ENCODE measurements around the gene ASIC2.

ASIC2 gene

DNA sequence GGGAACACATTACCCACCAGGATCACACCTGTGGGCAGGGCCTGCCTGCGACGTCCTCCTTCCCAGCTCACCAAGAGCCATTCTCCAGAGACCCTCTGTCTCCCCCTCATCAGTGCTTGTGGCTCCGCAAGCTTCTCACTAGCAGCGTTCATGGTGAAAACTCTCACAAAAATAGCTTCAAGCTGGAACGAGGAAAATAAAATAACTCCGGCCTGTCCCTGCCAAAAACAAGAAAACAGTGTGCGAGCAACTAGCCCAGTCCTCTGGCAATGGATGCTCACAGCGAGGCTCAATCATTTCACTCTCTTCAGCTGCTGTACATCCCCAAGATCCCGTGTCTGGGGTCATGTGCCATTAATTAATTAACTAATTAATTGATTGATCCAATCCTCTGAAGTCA lies 283.5 kb downstream of the ASIC2 start:
- H3K27ac ChIP-seq, result no peak overlapping the region
- TF ChIP-seq, protein P1, sequence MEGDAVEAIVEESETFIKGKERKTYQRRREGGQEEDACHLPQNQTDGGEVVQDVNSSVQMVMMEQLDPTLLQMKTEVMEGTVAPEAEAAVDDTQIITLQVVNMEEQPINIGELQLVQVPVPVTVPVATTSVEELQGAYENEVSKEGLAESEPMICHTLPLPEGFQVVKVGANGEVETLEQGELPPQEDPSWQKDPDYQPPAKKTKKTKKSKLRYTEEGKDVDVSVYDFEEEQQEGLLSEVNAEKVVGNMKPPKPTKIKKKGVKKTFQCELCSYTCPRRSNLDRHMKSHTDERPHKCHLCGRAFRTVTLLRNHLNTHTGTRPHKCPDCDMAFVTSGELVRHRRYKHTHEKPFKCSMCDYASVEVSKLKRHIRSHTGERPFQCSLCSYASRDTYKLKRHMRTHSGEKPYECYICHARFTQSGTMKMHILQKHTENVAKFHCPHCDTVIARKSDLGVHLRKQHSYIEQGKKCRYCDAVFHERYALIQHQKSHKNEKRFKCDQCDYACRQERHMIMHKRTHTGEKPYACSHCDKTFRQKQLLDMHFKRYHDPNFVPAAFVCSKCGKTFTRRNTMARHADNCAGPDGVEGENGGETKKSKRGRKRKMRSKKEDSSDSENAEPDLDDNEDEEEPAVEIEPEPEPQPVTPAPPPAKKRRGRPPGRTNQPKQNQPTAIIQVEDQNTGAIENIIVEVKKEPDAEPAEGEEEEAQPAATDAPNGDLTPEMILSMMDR (conservative IDR thresholded peaks at IDR 0.05), result no peak

DNA sequence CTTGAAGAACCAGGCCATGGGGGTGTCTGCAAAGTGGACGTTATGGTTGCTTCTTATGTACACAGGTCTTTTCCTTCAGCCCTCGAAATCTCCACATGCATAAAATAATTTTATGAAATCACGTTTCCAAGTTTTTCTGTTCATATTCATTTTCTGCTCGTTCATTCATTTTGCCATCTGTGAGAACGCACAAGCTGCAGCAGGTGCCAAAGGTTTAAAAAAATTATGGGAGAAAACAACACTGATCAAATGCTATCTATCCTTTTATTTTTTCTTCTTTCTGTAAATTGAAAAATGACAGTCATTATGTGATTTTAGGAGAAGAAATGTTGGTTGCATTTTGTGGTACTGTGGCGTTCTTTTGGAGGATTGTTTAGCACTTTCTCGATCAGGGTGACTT lies 285.9 kb downstream of the ASIC2 start:
- no peak overlapping the region for H3K27ac ChIP-seq
- TF ChIP-seq, protein P1 (conservative IDR thresholded peaks at IDR 0.05), result no peak

DNA sequence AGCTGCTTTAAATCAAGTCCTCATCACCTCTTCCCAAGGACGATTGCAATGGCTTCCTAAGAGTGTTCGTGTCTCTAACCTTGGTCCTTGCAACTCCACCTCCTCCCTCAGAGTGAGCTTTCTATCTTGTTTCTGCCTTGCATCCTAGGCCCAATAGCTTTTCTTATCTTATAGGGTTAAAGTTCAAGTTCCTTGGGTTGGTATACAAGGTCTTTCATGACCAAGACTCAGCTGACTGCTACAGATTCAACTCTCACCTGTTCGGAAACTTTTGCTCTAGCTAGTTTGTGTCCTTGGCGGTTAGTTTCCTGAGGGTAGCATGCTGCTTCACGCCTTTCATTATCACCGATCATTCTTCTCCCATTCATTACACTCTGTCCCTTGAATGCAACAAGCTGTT lies 290.8 kb downstream of the ASIC2 start:
- H3K27ac ChIP-seq, result no peak overlapping the region
- TF ChIP-seq, protein P1 (conservative IDR thresholded peaks at IDR 0.05), result no peak

DNA sequence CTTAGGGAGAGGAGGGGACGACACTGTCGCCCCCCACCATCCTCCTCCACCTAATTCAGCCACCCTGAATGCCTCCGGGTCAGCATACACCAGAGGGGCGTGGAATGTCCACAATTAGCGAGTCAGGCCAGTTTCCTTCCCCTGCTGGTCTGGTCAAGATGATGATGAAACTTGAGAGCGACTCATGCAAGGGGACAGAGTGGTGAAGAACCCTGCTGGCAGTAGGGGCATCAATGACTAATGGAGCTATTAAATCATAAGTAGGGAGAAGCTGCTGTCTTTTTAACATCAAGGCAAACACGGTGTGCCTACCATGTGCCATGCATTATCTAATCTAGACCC lies 294.2 kb downstream of the ASIC2 start:
- TF ChIP-seq, protein P1 (conservative IDR thresholded peaks at IDR 0.05), result no peak
- no peak overlapping the region for H3K27ac ChIP-seq

DNA sequence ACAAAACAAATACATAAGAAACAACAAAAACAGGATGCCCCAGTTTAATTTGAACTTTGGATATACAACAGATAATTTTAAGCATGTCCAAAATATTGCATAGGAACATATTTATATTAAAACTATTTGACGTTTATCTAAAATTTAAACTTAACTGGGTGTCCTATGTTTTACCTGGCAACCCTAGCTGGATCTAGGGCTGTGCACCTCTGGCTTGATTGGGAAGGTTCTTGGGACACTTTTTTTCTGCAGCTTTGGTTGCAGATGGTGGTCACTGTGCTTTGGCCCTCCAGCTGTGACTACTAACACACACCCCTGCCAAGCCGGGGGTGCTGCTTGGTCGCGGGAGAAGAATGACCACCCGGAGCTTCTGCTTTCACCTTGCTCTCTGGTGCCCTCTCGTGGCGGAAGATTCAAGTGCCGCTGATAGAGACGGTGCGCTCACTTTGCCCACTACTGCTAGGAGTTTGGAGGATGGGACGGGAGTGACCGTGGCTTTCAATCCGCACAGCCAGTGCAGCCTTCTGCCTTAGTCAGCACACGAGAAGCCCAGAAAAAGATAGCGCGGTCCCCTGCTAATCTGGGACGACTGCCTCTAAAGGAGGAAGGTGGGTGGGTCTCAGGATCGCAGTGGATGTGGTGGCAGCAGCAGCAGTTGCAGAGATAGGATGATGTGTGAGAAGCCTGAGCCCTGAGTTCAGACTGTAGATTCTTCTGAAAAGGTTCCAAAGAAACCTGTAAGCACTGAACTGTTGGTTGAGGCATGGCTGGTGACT lies 294.8 kb downstream of the ASIC2 start:
- no peak overlapping the region for H3K27ac ChIP-seq
- TF ChIP-seq, protein P1 (conservative IDR thresholded peaks at IDR 0.05), result peak; percentile 100

DNA sequence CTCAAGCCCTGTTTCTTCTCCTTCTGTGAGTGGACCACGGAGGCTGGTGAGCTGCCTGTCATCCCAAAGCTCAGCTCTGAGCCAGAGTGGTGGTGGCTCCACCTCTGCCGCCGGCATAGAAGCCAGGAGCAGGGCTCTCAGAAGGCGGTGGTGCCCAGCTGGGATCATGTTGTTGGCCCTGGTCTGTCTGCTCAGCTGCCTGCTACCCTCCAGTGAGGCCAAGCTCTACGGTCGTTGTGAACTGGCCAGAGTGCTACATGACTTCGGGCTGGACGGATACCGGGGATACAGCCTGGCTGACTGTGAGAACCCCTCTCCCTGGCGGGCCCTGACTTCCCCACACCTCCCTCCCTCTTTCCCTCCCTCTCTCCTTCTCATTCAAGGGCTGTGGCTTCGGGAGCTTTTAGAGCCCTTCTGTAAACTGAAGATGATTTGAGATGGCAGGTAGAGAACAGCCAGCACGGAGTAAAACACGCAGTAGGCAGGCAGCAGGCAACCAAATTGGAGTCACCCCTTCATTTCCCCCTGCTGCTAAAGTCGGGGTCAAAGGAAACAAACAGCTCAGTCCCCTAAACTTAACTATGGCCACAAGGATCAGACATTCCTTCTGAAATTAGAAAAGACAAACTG lies 297.6 kb downstream of the ASIC2 start:
- no peak overlapping the region for H3K27ac ChIP-seq
- TF ChIP-seq, protein P1 (conservative IDR thresholded peaks at IDR 0.05), result no peak

DNA sequence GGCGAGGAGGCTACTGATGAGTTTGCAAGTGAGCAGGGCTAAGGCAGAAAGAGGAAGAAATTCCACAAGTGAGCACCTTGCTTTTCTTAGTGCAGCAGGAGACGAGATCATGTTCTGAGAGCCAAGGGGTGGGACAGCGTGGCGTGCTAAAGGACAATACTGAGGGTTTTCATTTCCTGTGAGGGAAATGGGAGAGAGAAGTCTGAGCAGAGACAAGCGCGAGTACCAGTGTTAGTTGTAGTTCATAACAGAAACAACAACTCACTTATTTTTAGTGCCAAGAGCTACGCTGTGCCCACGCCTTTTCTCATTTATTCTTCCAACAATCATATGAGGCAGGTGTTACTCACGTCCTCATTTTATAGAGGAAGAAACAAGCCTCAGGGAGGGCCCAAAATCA lies 299.1 kb downstream of the ASIC2 start:
- TF ChIP-seq, protein P1 (conservative IDR thresholded peaks at IDR 0.05), result no peak
- no peak overlapping the region for H3K27ac ChIP-seq
